Activated naive CD4-positive, alpha-beta T cell treated with anti-CD3 and anti-CD28 coated beads, Interleukin-2, amount 10 ng/mL, durations not matched to agents 7 days and 5 days (primary cell): ENCODE measurements around the gene PGM5.
A peak's percentile ranks its signal among the peaks of the same experiment; 100 is the strongest.
"Not testable (repeated sequence)": the region's sequence is repeated elsewhere in the genome, so short reads cannot be mapped to it uniquely, and the experiment has no call there.

Experiments used
- CTCF ChIA-PET: fragments of 350-600 bp; sonication (Branson Sonifier 250); formaldehyde crosslinking; loops from one replicate; lab custom pipeline; 2021; ENCODE audit warnings: antibody characterized with exemption; lab: Charles Lee
- DNase-seq: peaks from one replicate; pipeline ENCODE4 v3.0.0-alpha.2; 2020
- H3K27ac Mint-ChIP-seq: one replicate; pipeline ENCODE4 v1.8.0; 2021; ENCODE audit warnings: mild to moderate bottlenecking, moderate library complexity, mixed read lengths
- H3K27me3 Mint-ChIP-seq: one replicate; pipeline ENCODE4 v1.8.0; 2021; ENCODE audit warnings: mild to moderate bottlenecking, mixed read lengths
- H3K36me3 Mint-ChIP-seq: one replicate; pipeline ENCODE4 v1.8.0; 2021; ENCODE audit warnings: mixed read lengths
- H3K4me1 Mint-ChIP-seq: one replicate; pipeline ENCODE4 v1.8.0; 2021; ENCODE audit warnings: mixed read lengths
- H3K4me3 Mint-ChIP-seq: one replicate; pipeline ENCODE4 v1.8.0; 2021; ENCODE audit warnings: mild to moderate bottlenecking, moderate library complexity, mixed read lengths
- H3K9me3 Mint-ChIP-seq: one replicate; pipeline ENCODE4 v1.8.0; 2021; ENCODE audit warnings: mixed read lengths

Gene PGM5

DNA sequence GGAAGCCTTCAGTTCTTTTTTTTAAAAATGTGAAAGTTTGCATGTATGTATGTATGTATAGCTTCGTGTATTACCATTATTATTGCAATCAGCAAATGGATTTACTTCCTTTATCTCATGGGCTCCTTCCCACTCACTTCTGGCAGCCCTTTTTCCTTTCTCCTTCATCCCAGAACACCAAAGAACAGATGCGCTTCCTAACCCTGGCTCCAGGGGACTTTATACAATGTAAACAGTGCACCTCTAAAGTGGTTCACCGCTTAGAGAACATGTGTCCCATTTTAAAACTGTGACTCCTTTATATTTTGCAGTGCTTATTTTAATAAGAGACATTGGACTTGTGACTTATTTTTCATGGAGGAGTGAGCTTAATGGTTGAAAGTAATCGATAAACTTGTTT, 13.2 kb upstream of the PGM5 start:
- not testable (repeated sequence) for H3K36me3 Mint-ChIP-seq, H3K27me3 Mint-ChIP-seq, H3K27ac Mint-ChIP-seq, H3K4me1 Mint-ChIP-seq, H3K9me3 Mint-ChIP-seq, H3K4me3 Mint-ChIP-seq, DNase-seq
- CTCF ChIA-PET: interaction anchor here (0.6 to 1.4 kb wide), 4 partner anchors 165 to 613 kb away, joined by 3 to 4 read pairs (median 4); no protein-coding TSS in a partner anchor

DNA sequence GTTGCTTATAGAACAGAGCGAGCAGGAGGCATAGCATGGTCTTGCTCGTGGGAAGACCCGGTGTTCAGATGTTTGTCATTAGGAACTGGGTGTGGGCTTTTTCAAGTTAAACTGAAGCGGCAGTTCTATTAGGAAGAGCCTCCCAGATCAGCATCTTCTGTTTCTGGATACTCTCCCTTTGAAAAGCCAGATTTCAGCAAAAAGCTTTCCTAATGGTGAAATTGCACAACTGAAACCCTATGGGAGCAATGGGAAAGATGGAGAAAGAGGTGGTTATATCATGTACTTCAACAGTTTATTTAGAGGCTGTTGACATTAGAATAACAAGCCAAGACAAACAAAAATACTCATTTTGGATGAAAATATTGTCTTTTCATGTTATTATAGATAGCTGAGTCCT, 12.4 kb upstream of the PGM5 start:
- H3K27me3 Mint-ChIP-seq, DNase-seq, H3K36me3 Mint-ChIP-seq, H3K9me3 Mint-ChIP-seq, H3K4me1 Mint-ChIP-seq, H3K27ac Mint-ChIP-seq, H3K4me3 Mint-ChIP-seq: not testable (repeated sequence)
- CTCF ChIA-PET: interaction anchor here (0.7 kb wide), 1 partner anchor 216 kb away, joined by 3 read pairs; no protein-coding TSS in a partner anchor

DNA sequence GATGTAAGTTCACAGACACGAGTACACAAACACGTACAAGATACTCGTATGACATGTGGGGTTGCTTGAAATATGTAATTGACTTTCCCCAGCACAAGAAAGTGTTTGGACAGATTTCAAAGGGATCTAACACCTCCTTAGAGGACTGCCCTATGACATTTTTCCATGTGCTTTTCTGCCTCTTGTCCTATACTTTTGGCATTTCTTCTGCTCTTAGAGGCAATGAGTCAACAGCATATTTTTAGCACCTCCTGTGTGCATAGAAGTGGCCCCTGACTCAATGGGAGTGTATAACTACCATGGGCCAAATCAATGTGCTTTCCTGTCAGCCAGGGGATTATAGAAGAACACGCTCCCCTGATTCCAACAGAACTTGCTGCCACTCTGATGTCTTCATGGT, 4.7 kb upstream of the PGM5 start:
- H3K36me3 Mint-ChIP-seq, CTCF ChIA-PET, H3K4me3 Mint-ChIP-seq, H3K4me1 Mint-ChIP-seq, H3K27ac Mint-ChIP-seq, DNase-seq, H3K9me3 Mint-ChIP-seq: not testable (repeated sequence)
- H3K27me3 Mint-ChIP-seq: peaks cover 24% of the 10 kb centered on the region

DNA sequence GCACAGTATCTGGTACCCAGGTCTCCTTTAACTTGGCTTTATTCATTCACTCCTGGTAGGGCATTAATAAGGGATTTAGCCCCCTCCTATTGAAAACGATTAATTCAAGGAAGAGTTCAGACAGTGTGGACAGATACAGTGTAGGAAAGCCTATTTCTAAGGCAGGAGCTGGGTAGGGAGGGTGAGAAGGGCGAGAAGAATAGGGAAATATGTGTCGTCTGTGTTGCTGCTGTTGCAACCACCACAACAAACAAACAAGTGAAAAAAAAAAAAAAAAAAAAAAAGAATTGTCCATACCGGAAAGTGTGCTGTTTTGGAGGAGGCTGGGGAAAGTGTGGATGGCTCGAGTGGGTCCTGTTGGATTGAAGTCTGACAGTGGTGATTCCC, 425 bp upstream of the PGM5 start:
- CTCF ChIA-PET, H3K4me3 Mint-ChIP-seq, H3K4me1 Mint-ChIP-seq, H3K27ac Mint-ChIP-seq, H3K9me3 Mint-ChIP-seq, H3K36me3 Mint-ChIP-seq, DNase-seq: not testable (repeated sequence)
- H3K27me3 Mint-ChIP-seq: peaks cover 44% of the 10 kb centered on the region

DNA sequence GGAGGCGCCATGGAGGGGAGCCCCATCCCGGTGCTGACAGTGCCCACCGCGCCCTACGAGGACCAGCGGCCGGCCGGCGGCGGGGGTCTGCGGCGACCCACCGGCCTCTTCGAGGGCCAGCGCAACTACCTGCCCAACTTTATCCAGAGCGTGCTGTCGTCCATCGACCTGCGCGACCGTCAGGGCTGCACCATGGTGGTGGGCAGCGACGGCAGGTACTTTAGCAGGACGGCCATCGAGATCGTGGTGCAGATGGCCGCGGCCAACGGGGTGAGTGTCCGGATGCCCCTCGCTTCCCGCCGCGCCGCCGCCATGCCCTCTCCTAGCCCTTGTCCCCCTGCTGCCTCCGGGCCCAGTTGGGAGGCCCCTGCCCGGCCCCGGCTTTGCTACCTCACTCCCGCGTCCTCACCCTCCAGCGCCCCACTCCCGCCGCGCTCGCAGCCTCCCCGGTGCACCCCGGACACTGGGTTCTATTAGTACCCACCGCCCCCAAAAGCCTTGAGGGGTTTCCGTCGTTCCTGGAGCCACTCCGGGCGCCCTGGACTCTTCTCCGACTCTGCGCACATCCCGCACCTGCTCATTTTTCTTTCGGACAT, 806 bp downstream of the PGM5 start:
- CTCF ChIA-PET, H3K4me1 Mint-ChIP-seq, H3K27ac Mint-ChIP-seq, H3K36me3 Mint-ChIP-seq, DNase-seq, H3K9me3 Mint-ChIP-seq, H3K4me3 Mint-ChIP-seq: not testable (repeated sequence)
- peaks cover 44% of the 10 kb centered on the region for H3K27me3 Mint-ChIP-seq

DNA sequence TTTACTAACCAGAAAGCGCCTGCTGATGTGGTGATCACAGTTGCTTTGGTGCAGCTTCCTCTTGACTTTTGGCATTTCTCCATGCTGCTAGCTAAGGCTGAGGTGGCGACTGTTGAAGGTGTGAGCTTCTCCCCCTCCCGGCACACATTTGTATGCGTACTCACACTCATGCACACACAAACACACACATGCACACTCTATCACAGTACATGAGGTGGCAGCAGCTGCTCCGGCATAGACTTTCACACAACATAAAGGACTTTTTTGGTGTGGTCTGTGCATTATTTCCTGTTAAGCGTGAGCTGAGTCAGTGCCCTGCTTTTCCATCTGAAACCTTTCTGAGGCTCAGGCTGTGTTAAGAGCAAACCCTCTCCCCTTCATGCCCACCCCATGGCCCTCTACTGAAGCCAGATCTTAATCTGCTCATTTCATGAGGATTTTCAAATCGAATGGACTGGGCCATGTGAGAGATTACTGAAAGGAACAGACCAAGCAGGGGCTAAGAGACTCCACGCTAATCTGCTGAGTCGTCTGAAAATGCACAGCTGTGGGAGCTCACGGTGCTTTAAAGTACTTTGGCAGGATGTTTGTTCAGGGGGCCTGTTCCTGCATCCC, 10.6 kb downstream of the PGM5 start:
- DNase-seq: peak; percentile 19
- H3K4me1 Mint-ChIP-seq, CTCF ChIA-PET, H3K4me3 Mint-ChIP-seq, H3K36me3 Mint-ChIP-seq, H3K27ac Mint-ChIP-seq, H3K9me3 Mint-ChIP-seq: not testable (repeated sequence)
- H3K27me3 Mint-ChIP-seq: peaks cover 21% of the 10 kb centered on the region

DNA sequence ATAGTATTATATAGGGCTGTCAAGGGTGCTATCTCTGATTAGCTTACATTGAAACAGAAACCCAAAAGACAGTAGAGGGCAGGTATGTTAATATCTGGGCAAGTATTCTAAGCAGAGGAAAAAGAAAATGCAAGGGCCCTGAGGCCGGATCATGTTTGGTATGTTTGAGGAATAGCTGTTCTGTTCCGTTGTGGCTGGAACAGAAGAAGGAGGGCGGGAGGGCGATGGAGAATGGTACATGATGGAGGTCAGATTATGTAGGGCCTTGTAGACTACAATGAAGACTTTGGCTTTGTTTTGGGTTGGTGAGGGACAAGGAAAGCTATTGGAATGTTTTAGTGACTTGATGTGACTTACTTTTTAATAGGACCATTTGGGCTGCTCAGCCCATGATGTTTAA, 19.4 kb downstream of the PGM5 start:
- H3K9me3 Mint-ChIP-seq, CTCF ChIA-PET, H3K36me3 Mint-ChIP-seq, DNase-seq, H3K4me1 Mint-ChIP-seq, H3K27me3 Mint-ChIP-seq, H3K4me3 Mint-ChIP-seq, H3K27ac Mint-ChIP-seq: not testable (repeated sequence)

DNA sequence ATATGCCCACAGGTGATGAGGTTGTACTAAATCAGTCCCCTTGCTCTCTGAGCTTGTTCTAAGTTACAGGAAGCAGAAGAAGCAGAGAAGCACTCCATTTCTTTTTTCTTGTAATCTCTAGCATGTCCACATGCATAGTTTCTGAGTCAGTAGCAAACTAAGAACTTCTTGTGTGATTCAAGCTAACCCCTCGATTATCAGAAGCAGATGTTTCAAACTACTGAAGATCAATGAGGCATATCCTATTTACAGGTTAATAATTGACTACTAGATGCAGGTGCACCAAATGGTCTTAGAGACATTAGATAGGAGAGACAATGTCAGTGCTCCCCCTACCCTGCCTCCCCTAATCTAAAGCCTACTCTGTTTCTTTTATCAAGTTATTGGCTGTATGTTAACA, 21.3 kb downstream of the PGM5 start:
- H3K4me3 Mint-ChIP-seq, H3K4me1 Mint-ChIP-seq, H3K36me3 Mint-ChIP-seq, DNase-seq, H3K9me3 Mint-ChIP-seq, H3K27ac Mint-ChIP-seq, CTCF ChIA-PET, H3K27me3 Mint-ChIP-seq: not testable (repeated sequence)

DNA sequence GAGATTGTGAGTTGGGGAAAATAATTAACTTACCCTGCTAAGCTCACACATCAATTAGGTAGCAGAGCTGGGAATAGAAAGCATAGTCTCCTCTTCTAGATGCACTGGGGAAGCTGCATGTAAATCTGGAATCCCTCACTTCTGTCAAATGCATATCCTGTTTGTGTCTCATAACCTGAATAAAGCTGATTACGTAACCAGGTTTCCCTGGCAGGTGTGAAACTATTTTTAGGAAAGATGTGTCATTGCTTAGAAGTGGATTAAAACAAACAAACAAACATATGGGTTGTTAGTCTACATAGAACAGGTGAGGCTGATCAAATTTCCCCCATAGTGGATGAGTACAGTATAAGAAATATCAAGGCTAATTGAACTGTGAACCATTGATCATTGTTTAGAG, 27.5 kb downstream of the PGM5 start:
- H3K4me1 Mint-ChIP-seq, H3K36me3 Mint-ChIP-seq, H3K27me3 Mint-ChIP-seq, H3K4me3 Mint-ChIP-seq, H3K27ac Mint-ChIP-seq, DNase-seq, CTCF ChIA-PET, H3K9me3 Mint-ChIP-seq: not testable (repeated sequence)

DNA sequence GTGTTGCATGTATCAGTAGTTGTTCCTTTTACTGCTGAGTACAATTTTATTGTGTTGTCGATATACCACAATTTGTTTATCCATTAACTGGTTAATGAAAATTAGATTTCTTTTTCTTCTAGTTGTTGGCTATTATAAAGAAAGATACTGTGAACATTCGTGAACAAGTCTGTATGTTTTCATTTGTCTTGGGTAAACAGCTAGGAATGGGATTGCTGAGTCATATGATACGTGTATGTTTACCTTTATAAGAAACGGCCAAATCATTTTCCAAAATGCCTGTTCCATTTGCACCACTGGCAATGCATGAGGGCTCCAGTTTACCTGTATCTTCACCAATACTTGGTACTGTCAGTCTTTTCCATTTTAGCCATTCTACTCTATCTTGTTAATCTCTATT, 33.1 kb downstream of the PGM5 start:
- H3K4me3 Mint-ChIP-seq, H3K27me3 Mint-ChIP-seq, H3K4me1 Mint-ChIP-seq, H3K27ac Mint-ChIP-seq, DNase-seq, CTCF ChIA-PET, H3K36me3 Mint-ChIP-seq, H3K9me3 Mint-ChIP-seq: not testable (repeated sequence)

DNA sequence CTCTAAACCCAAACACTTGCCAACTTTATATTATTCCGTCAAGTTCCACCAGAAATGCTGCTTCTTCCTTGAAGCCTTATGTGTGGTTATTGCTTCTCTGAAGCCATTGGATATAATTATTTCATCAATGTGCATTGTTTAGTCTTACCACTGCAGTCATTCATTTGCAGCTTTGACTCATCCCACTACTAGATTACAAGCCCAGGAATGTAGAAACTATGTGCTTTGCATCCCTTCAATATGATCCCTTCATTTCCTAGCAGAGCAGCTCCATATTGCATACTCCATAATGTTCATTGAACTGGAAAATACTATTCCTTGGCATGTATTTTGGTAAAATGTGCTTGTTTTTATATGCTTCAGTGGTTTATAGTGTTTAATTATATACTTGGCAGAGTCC, 34.3 kb downstream of the PGM5 start:
- CTCF ChIA-PET, H3K9me3 Mint-ChIP-seq, DNase-seq, H3K36me3 Mint-ChIP-seq, H3K27me3 Mint-ChIP-seq, H3K4me1 Mint-ChIP-seq, H3K4me3 Mint-ChIP-seq, H3K27ac Mint-ChIP-seq: not testable (repeated sequence)

DNA sequence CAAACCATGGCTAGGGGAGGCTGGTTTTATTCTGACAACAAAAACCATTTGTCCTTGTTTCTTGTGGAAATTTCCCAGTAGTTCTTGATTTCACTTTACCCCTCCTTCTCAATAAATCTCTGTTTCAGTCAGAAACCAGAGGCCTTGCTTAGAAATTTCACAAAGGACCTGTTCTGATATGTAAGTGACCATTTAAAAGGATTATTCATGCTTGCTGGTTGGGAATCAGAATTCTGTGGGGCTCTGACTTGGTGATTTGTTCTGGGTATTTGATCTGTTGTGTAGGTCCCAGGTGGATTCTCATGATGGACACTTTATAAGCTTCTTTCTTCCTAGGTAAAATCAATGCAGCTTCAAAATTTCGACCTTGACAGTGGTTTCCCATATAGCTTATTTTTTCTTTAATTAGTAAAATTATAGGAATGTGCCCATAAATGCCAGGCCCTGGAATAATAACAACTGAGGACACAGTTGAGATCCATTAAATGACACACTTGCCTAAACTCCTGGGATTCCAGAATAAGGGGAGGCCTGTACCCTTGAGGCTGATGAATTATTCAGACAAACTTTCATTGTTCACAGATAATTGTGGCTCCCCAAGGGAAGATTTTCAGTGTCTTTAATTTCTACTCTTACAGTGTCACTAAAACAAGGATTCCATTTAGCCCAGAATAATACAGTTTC, 40.1 kb downstream of the PGM5 start:
- DNase-seq, H3K9me3 Mint-ChIP-seq, H3K36me3 Mint-ChIP-seq, H3K4me3 Mint-ChIP-seq, H3K27ac Mint-ChIP-seq, CTCF ChIA-PET, H3K27me3 Mint-ChIP-seq, H3K4me1 Mint-ChIP-seq: not testable (repeated sequence)

DNA sequence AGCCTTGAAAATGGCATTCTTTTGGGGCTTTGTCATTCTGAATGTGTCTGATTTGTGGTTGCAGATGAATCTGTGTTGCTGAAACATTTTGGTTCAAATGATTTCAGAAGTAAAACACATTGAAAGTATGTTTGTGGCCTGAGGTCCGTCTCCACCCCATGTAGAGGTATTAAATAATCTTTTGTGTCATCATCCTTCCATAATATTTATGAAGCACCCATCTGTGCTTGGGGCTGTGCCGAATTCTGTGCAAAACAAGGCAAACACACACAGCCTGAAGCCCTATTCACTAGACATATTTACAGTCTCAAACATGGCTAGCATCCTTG, 40.6 kb downstream of the PGM5 start:
- H3K9me3 Mint-ChIP-seq, H3K27me3 Mint-ChIP-seq, H3K4me1 Mint-ChIP-seq, CTCF ChIA-PET, H3K4me3 Mint-ChIP-seq, H3K36me3 Mint-ChIP-seq, DNase-seq, H3K27ac Mint-ChIP-seq: not testable (repeated sequence)

DNA sequence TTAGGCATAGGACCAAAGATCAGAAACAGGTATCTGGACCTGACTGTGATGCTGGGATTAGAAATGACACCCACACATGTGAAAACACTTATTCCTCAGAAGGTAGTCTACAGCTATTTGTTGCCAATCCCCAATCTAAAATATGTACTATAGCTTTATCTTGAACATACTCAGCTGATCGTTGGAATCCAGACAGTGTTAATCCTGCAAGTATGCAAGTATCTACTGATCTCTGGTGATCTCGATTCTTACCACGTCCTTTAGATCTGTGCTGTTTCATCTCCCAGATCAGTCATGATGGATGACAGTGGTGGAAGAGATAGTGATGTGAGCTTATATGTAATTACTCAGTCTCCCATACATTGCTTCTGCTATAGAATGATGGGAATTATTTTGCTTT, 41.4 kb downstream of the PGM5 start:
- H3K9me3 Mint-ChIP-seq, H3K27ac Mint-ChIP-seq, H3K27me3 Mint-ChIP-seq, H3K4me1 Mint-ChIP-seq, DNase-seq, H3K4me3 Mint-ChIP-seq, H3K36me3 Mint-ChIP-seq, CTCF ChIA-PET: not testable (repeated sequence)

DNA sequence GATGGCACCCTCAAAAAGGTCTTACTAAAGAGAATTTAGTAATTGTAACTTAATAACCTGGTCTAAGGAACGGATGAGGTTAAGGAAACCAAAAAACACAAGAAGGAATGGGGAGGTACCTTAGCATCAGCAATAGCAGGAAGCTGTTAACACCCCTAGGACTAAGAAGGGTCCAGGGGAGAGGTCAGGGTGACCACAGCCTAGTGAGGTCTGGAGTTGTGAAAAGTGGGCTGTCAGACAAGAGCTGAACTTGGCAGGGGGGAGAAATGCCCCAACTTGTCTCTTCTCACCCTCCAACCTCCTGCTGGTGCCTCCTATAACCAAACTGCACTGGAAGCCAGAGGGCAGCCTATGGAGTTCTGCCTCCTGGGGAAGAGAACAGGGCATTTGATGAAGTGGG, 41.9 kb downstream of the PGM5 start:
- CTCF ChIA-PET, H3K9me3 Mint-ChIP-seq, H3K4me1 Mint-ChIP-seq, H3K36me3 Mint-ChIP-seq, H3K27ac Mint-ChIP-seq, H3K4me3 Mint-ChIP-seq, H3K27me3 Mint-ChIP-seq, DNase-seq: not testable (repeated sequence)
